T47D (cell line): Measurements from ENCODE around the gene COL27A1.

ENCODE experiments used
- DNase-seq, 2 experiments: peaks; one replicate each; pipeline versions ENCODE4 v3.0.0 to v3.0.0-alpha.2; 2011 to 2012; ENCODE audit warnings: low read depth in 1 of 2, low spot score in 1 of 2
- JUND ChIP-seq: IDR thresholded peaks from 2 replicates; pipeline ENCODE4 v1.6.1; 2012; ENCODE audit warnings: low read depth
- in situ Hi-C: cut with HindIII; loops from 2 replicates; pipeline ENCODE4 v1.10.0; 2016; ENCODE audit warnings: low sequenced_read_pairs, low pct_unique_long_range_greater_than_20kb

Gene COL27A1

GRCh38 chr9:114272739-114273431 is 117.5 kb downstream of the COL27A1 start:
- no peak for TF ChIP-seq JUND
- DNase-seq = no peak
- in situ Hi-C loops = no loop called here

GRCh38 chr9:114273461-114273881 is 118.1 kb downstream of the COL27A1 start:
- TF ChIP-seq JUND = no peak
- in situ Hi-C loops = no loop called here
- no peak for DNase-seq

GRCh38 chr9:114274217-114274616 is 118.9 kb downstream of the COL27A1 start:
- DNase-seq = no peak
- in situ Hi-C loops = no loop called here
- no peak for TF ChIP-seq JUND

- in situ Hi-C loops = no loop called here
- no peak for TF ChIP-seq JUND
- no peak for DNase-seq
Observed at GRCh38 chr9:114275246-114276004, 120.1 kb downstream of the COL27A1 start.

- in situ Hi-C loops = no loop called here
- TF ChIP-seq JUND = no peak
- no peak for DNase-seq
Observed at GRCh38 chr9:114276908-114277821, 121.8 kb downstream of the COL27A1 start.

GRCh38 chr9:114278356-114278755 is 123.0 kb downstream of the COL27A1 start:
- DNase-seq = no peak
- in situ Hi-C loops = no loop called here
- TF ChIP-seq JUND = no peak

GRCh38 chr9:114278881-114279570 is 123.7 kb downstream of the COL27A1 start:
- in situ Hi-C loops = no loop called here
- DNase-seq = no peak
- no peak for TF ChIP-seq JUND

- in situ Hi-C loops = no loop called here
- no peak for TF ChIP-seq JUND
- no peak for DNase-seq
Observed at GRCh38 chr9:114279693-114280092, 124.4 kb downstream of the COL27A1 start.

GRCh38 chr9:114280636-114281472 is 125.5 kb downstream of the COL27A1 start:
- no peak for DNase-seq
- in situ Hi-C loops = no loop called here
- TF ChIP-seq JUND = no peak

- in situ Hi-C loops = no loop called here
- no peak for TF ChIP-seq JUND
- no peak for DNase-seq
Observed at GRCh38 chr9:114281473-114282103, 126.3 kb downstream of the COL27A1 start.

- no peak for TF ChIP-seq JUND
- in situ Hi-C loops = no loop called here
- DNase-seq = no peak
Observed at GRCh38 chr9:114282104-114282485, 126.8 kb downstream of the COL27A1 start.
